Stimulated activated CD4-positive, alpha-beta T cell treated with anti-CD3 and anti-CD28 coated beads, Interleukin-2, amount 100 ng/mL, for 4 hours (primary cell): Measurements from ENCODE around the gene GFI1B.
"Not testable (repeated sequence)": the region's sequence is repeated elsewhere in the genome, so short reads cannot be mapped to it uniquely, and the experiment has no call there.

ENCODE experiments used
- DNase-seq: peaks from one replicate; pipeline ENCODE4 v3.0.0-alpha.2; 2020; ENCODE audit warnings: low read depth

Gene GFI1B

DNA sequence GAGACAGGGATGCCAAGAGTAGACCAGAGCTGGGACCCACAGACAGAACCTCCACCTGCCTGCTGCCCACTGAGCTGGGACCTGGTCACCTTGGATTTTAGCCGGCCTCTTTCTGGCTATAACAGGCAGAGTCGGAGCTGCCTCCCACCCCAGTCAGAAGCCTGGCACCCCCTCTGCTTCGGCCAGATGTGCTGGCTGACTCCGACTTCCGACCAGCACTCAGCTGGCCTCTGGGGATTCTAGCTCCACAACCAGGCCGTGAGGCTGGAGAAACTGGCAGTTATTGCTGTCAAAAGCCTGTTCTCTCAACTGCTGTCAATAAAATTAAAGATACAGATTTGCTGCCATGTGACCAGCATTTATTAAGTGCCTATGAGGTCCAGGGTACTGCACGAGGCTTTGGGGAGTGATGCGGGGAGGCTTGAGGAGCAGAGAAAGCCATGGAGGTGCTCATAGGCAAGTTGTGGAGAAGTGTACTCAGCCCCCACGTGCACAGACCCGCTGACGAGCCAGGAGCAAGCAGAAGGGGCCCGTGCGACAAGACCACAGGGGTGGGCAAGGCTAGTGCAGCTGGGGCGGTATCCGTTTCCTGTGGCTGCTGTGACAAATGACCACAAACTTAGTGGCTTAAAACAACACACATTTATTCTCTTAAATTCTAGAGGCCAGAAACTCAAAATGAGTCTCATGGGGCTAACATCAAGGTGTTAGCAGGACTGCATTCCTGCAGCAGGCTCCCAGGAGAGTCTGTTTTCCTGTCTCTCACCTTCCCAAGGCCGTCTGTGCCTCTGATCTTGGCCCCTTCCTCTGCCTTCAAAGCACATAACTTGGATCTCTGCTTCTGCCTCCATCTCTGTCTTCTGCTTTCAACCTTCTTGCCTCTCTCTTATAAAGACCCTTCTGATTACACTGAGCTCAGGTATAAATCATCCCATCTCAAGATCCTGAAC is 13.1 kb downstream of the GFI1B start:
- no peak for DNase-seq

DNA sequence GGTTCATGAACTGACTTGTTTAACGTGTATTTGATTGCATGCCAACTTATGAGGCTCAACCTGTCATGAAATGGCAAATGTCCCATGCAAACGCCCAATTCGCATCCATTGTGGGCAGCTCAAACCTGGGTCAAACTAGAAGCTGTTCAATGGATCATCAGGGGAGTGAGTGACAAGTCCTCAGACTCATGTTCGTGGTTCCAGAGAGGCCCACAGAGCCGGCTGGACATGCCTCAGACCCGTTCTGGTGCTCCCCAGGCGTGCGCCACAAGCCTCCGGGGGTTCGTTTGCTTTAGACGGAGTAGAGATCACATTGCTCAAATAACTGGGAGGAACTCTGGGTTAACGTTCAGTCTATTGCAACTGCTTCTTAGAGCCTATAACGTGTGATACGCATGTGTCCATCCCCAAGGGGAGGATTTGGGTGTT is 15.0 kb downstream of the GFI1B start:
- no peak for DNase-seq

DNA sequence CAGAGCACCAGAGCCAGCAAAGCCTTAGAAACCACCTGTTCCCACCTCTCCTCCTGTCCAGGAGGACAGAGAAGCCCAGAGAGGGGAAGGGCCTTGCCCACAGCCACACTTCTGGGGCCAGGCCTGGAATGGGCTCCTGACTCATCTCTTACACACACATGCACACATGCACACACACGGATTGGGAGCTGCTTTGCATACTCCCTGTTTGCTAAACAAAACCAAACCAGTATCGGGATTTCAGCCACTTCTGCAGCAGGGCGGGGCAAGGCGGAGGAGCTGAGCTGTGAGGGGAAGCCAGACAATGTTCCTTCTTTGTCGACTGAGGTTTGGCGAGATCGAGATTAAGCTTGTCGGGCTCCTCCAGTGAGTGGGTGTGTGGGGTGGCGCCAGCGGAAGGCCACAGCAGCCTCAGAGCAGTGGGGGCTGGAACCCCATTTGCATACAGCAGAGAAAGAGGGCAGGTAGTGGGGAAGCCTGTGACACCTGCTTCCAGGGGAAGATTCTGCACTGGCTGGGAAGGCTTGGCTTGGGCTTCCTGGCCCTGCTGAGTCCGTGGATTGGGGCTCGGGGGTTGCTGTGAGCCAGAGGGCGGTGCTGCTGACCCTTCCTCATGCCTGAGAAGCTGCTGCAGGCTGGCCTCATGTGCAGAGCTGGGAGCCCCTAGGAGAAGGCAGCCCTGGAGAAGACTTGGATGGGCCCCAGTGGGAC is 16.1 kb downstream of the GFI1B start:
- DNase-seq: no peak

DNA sequence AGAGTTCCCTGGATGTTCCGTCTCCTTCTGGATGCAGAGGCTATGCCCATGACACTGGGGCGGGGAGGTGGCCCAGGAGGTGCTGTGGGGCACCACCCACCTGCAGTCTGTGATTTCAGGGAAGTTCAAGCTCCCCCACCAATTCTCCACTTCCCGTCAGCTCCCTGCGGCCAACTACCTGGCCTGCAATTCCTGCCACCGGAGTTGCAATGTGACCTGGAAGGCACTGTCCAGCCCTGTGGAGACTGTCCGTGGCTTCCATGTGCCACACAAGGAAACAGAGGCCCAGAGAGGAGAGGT is 16.6 kb downstream of the GFI1B start:
- DNase-seq: no peak

DNA sequence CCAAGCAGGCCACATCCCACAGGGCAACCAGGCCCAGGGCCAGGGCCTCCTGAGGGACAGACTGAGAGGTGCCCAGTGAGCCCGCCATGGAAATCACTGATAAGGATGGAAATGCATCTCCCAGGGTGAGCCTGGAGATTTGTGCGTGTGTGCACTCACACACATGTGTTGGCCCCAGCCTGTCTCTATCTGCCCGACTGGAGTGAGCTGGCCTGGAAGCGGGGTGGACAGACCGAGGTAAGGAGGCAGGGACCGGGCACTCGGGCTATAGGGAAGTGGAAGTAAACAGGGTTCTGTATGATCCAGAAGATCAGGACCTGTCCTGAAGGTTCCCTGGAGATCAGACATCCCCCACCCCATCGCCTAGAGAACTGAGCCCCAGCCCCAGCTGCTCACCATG is 17.4 kb downstream of the GFI1B start:
- no peak for DNase-seq

DNA sequence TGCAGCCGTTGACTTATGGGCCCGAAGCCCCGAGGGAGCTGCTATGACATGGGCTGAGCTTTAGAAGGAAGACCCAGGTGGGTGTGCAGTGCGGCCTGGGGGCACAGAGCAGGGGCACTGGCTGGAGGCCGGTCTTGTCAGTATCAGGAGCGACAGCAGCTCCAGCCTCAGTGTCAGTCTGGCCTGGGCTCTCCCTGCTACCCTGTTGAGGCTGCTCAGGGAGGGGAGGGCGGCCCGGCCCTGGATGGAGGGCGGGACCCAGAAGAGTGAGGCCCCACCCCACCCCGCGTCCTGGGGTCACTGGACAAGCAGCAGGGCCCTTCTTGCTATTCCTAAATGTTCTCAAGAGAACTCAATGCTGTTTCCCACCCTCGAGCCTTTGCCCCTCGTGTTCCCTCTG is 18.0 kb downstream of the GFI1B start:
- DNase-seq: no peak

DNA sequence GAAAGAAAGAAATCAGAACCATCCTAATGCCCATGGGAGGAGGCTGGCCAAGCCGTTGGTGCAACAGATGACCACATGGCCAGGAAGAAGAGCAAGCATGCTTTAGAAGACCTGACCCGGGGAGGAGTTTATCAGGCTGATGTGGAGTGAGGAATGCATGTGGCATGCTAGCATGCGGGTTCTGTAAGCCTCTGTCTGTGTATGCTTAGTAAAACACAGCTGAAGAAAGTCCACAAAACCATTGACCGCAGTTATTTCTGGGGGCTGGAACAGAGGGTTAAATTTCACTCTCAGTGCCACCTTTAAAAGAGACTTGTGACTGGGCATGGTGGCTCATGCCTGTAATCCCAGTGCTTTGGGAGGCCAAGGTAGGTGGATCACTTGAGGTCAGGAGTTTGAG is 19.1 kb downstream of the GFI1B start:
- no peak for DNase-seq

DNA sequence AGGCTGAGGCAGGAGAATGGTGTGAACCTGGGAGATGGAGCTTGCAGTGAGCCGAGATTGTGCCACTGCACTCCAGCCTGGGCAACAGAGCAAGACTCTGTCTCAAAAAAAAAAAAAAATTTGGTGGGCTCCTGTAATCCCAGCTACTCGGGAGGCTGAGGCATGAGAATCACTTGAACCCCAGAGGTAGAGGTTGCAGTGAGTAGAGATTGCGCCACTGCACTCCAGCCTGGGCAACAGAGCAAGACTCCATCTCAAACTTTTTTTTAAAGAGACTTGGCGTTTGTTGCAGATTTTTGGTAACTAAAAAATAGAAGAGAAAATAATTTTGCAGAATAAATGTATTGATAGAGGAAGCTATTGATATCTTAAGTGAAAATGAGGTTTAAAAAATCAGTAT is 19.7 kb downstream of the GFI1B start:
- not testable (repeated sequence) for DNase-seq

DNA sequence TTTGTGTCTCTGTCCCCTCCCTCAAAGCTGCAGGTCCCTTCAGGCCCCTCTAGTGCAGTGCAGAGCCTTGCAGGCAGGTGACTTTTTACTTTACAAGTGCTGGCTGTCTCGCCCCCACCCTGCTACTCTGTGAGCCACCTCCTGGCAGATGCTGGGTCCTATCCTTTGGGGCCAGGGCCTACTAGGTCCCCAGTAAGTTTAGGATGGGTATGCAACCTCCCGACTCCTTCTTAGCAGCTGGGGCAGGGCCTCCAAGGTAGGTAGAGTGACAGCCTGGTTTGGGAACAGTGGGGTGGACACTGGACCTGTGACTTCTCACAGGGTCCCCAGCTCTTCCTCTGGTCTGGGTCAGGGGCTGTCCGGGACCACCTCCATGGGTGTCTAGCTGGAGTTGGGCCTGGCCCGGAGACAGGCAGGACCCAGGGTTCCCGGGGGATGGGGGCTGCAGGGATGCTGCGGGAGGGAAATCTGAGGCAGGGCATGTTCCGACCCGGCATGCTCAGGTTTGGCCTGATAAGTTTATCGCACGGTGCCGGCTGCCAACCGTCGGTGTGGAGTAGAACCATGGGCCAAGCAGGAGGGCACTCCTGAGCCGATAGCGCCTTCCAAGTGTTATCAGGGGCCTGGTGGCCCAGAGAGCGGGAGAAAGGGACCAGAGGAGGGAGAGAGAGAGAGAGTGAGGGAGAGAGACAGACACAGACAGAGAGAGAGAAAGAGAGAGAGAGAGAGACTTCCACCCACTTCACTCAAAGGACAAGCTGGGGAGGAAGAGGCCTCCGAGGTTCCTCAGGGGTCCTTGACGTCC is 20.5 kb downstream of the GFI1B start:
- DNase-seq: no peak

DNA sequence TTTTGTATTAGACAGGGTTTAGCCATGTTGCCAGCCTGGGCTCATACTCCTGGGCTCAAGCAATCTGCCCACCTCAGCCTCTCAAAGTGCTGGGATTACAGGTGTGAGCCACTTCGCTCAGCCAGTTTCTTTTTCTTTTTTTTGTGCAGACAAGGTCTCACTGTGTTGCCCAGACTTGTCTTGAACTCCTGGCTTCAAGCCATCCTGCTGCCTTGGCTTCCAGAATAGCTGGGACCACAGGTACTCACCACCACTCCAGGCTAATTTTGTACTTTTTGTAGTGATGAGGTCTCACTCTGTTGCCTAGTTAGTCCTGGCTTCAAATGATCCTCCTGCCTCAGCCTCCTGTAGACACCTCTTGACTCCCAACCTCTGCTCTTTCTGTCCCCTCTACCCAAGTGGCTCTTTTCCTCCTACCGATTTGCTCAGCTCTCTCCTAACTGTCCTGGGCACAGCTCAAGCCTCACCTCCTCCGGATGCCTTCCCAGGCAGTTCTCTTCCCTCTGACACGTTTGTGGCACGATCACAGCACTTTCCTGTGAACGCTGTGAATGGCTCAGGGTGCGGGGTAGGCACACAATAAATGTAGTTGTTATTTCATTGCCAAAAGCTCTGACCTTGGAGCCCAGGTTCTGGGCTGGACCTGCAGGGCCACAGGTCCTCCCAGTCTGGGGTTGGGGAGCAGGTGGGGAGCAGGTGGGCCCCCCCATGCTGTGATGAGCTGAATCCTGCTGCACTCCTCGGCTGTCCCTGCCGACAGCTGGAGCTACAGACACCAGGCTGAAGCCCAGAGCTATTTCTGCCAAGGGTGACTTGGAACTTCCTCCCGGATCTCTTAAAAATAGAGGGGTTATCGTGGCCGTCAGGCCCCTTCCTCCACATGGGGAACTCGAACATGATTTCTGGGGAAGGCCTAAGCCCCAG is 23.9 kb downstream of the GFI1B start:
- no peak for DNase-seq

DNA sequence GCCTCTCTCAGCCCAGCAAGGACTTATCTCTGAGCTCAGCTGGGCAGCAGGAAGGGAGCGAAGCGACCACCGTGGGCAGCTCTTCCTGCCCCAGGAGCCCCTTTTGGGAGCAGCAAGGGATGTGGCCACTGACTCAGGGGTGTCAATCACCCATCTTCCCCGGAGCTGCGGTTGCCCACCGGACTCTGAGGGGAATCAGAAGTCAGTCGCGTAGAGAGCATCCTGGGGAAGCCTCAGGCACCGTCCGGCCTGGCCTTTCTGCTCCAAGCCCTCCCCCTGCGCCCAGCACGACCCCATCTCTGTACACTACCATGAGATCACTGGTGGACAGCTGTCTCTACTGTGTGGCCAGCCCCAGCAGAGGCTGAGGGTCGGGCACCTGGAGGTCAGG is 24.6 kb downstream of the GFI1B start:
- DNase-seq: no peak

DNA sequence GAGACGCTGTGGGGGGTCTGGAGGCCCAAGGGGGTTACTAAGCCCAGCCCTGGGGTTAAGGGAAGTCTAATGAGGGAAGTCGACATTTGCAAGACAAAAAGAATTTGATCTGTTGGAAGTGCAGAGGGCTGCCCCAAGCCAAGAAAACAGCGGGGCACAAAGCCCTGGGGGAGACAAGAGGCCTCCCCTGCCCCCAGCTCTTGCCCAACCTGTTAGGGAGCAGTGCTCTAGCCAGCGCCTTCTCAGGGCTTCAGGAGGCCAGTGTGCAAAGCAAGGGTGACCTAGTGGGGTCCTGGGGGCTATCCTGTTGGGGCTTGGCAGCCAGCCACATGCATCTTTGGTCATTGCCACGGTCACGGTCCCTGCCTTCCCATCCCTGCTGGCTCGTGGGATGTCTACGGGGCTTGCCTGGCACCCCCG is 25.2 kb downstream of the GFI1B start:
- DNase-seq: no peak

DNA sequence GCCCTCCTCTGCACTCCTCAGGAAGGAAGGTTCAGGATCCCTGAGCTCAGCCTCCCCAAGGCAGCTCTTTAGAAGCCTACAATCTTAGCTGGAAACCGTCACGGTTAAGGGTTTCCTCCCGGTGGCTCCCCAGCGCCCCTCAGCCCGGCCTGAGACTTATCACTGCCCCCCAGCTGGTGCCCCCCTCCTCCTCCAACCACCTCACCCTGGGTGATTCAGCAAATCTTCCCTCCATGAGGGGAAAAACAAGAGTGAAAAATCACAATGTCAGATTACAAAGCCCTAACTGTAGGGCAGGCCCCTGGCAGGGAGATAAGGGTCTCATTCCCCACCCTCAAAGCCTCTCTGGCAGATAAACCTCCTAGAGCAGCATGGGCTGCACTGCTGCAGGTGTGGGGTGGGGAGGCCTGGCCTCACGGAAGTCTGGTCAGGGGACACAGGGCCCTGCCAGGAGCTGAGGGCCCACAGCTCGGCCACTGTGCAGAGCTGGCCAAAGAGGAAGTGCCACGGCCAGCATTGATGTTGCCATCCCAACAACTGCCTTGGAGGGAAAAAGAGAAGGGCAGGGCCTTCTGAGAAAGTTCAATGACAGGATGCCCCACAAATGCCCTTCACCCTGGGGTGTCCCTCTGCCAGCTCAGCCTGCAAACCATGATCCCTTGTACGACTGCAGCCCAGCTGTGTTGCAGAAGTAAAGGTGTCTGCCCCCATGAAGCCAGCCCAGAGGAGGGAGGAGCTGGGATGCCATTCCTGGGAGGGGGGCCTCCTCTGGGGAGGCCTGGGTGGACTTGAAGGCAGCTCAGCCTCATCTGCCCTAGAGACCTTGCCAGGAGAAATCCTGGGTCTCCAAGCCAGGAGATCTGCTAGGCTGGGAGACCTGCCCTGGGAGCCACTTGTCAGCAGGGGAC is 25.9 kb downstream of the GFI1B start:
- no peak for DNase-seq

DNA sequence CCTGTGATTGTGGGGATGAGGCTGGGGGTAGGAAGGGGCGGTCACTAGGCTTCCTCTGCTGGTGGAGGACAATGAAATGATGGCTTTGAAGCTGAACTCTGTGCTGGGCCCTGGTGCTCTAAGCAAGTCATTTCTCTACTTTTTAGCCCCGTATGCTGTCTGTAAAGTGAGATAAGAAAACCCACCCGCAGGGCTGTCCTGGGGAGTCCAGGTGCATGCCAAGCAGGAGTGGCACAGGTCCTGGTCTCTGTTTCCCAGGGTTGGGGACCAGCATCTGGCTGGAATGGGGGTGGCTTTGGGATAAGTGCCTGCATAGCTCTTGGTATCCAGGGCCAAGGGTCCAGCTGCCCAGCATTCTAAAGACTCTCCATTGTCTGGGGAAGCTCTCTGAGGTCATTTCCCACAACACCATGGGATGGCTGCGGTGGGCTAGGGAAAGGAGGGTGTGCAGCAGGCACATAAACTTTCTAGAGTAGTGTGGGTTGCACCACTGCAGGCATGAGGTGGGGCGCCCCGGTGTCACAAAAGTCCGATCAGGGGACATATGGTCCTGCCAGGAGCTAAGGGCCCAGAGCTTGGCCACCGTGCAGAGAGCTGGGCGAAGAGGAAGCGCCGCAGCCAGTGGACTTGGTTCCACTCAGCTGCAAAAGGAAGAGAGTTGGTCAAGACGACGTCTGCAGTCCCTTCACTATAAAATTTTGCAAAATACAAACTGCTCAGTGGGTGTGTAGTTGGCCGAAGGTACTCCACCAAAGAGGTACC is 26.7 kb downstream of the GFI1B start:
- DNase-seq: no peak

DNA sequence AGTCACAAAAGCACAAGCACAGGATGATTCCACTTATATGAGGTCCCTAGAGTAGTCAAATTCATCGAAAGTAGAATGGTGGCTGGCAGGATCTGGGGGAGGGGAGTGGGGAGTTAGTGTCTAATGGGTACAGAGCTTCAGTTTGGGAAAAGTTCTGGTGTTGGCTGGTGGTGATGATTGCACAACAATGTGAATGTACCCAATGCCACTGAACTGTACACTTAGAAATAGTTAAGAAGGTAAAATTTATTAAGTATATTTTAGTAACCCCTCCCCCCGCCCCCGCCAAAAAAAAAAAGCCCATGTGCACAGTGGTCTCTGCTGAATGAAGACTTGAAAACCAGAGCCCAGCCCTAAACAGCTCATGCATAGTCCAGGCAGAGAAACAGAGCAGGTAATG is 27.5 kb downstream of the GFI1B start:
- no peak for DNase-seq

DNA sequence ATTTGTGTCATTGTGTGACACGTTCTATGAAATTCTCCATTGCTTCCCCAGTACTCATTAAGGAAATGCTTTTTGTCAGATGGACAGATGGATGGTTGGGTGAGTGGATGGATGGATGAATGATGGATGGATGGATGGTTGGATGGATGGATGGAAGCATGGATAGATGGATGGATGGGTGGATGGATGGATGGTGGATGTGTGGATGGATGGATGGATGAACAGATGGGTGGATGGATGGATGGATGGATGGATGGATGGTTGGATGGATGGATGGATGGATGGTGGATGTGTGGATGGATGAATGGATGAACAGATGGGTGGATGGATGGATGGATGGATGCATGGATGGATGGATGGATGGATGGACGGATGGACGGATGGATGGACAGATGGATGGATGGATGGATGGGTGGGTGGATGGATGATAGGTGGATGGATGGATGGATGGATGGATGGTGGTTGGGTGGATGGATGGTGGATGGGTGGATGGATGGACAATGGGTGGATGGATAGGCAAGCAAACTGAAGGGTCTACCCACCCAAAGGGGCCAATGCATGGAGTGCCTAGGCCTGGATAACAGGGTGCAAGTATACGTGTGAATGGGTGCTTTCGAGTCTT is 28.3 kb downstream of the GFI1B start:
- no peak for DNase-seq

DNA sequence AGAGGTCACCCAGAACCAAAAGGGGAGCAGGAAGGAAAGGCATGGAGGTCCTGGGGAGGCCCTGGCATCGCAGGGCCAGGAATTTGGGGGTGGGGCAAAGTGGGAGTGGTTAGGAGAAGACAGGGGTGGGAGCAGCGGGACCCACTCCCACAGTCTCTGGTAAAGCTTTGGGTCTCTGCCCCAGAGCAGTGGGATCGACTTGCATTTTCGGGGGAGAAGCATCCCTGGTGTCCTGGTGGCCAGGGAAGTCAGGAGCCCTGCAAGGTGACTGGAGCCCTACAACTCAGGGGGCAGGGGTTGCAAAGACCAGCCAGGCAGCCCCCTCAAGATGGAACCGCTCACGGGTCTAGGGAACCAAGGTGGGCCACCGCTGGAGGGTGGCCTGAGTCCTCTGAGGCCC is 29.9 kb downstream of the GFI1B start:
- DNase-seq: no peak

DNA sequence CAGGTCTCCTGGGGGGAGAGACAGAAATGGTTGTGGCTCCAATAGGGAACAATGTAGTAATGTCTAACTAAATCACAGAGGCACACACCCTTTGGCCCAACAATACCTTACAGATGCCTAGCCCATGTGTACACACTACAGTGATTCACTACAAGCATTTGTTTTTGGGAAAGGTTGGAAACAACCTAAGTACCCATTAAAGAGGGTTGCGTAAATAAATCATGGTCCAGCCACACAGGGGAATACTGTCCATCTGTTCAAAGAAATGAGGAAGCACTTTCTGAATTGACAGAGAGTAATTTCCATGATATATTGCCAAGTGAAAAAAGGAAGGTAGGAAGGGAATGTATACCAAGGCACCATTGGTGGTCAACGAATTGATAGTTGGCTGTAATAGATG is 30.3 kb downstream of the GFI1B start:
- no peak for DNase-seq

DNA sequence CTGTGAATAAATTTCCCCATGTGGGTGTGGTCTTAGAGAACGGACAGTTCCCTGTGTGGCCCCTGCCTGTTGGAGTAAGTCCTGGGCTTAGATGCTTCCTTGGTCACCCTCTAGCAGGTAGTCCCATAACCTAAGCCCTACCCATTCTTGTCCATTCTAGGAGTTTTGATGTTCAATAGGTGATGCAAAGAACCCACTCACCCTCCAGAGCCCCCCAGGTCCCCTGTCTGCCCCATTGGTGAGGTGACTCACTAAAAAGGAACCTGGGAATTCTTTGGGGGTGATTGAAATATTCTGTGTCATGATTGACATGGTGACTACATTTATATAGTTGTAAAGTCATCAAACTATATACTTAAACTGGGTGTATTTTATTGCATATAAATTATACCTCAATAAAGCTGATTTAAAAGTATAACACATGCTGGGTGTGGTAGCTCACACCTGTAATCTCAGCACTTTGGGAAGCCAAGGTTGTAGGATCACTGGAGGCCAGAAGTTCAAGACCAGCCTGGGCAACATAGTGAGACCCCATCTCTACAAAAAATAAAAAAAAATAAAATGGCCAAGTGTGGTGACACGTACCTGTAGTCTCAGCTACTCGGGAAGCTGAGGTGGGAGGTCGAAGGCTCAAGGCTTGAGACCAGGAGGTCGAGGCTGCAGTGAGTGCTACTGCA is 31.6 kb downstream of the GFI1B start:
- DNase-seq: no peak
